CD4-positive, alpha-beta T cell treated with Interleukin-17A for 1 hour (primary cell): ENCODE measurements around the gene TNRC6C.
"Not testable (repeated sequence)": the region's sequence is repeated elsewhere in the genome, so short reads cannot be mapped to it uniquely, and the experiment has no call there.

ENCODE experiments used
- DNase-seq: peaks from one replicate; pipeline ENCODE4 v3.0.0-alpha.2; 2020

Gene TNRC6C

DNA sequence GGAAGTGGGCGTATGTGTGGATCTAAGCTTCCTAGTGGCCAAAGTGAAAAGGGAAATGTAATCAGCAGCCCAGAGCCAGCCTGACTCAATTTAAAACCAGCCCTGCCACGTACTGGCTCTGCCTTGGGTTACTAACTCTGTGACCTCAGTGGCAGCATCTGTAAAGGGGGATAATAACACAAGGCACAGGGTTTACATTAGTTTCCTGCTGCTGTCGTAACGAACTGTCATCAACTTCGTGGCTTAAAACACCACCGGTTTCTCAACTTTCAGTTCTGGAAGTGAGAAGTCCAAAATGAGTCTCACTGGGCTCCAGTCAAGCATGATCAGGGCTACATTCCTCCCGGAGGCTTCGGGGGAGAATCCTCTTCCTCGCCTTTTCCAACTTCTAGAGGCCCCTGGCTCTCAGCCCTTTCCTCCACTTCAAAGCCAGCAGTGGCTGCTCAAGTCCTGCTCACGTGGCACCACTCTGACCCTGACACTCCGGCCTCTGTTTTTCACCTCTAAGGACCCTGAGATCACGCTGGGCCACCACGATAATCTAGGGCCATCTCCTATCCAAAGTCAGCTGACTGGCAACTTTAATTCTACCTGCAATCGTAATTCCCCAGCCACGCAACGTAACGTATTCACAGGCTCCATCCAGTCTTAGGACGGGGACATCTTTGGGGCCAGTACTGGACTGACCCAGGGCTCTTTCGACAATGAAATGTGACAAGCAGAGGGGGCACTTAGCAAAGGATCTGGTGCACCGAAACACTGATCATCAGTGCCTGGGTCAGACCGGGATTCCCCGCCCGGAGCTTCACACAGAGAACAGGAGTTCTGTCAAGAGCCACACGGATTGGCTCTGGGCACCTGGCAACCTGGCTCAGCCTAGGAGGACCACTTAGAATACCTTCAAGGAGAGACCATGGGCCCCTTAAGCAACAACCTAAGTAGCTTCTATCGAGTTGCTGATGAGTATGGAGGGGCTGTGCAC lies 155.6 kb downstream of the TNRC6C start:
- DNase-seq = peak; percentile 50

DNA sequence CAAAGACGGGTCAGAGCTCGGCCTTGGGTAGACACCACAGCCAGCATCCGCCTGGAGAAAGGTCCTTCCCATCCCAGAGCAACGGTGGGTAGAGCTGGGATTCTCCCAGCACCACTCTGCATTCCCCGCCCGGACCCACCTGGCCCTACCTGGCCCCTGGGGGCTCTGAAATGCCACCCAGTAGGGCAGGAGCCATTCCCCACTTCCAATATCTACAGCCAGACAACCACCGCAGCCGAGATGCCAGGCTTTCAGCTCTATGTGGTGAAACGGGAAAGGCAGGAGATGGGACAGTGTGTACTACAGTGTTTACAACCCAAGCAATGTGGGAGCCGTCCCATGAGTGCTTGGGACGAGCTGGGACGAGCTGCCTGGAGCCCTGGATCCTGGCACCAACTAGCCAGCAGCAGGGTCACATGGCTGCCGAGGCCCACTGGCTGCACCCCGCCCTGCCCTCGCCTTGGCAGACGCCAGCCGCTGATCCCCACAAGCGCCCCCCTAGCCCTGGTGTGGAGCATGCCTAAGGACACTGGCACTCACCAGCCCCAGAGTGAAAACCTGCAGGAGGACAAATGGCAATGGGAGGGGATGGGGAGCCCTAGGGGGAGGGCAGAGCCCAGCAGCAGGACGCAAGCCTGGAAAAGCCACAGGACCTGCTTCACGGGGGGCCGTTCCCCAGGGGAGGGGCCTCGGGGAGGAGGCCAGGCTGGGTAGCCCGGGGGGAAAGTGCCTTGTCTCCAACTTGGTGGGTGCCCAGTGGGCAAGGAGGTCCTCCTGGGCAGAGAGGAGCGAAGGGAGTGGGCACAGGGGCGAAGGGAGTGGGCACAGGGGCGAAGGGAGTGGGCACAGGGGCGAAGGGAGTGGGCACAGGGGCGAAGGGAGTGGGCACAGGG lies 156.6 kb downstream of the TNRC6C start:
- no peak for DNase-seq

GRCh38 chr17:78115803-78116202 lies 157.3 kb downstream of the TNRC6C start:
- DNase-seq = not testable (repeated sequence)

- DNase-seq = no peak
These were observed 157.9 kb downstream of the TNRC6C start for GRCh38 chr17:78116411-78116810.

- no peak for DNase-seq
These were observed 158.8 kb downstream of the TNRC6C start for GRCh38 chr17:78117027-78117981.

GRCh38 chr17:78118801-78119241 lies 160.3 kb downstream of the TNRC6C start:
- no peak for DNase-seq

DNA sequence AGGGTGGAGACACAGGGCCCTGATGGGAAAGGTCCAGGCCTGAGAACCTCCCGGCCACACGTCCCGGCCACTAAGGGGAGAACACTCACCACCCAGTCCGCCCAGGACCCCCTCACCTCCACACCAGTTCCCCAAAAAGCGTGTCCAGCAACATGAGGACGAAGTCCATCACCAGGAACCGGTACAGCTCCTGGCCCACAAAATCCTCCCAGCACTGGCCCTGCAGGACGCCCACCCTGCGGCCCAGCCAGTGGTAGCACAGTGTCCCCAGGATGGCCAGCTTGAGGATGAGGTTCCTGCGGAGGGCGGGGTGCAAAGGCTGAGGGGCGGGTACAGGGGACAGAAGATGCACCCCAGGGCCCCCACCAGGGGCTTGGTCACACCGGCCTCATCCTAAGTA lies 162.0 kb downstream of the TNRC6C start:
- DNase-seq = no peak

DNA sequence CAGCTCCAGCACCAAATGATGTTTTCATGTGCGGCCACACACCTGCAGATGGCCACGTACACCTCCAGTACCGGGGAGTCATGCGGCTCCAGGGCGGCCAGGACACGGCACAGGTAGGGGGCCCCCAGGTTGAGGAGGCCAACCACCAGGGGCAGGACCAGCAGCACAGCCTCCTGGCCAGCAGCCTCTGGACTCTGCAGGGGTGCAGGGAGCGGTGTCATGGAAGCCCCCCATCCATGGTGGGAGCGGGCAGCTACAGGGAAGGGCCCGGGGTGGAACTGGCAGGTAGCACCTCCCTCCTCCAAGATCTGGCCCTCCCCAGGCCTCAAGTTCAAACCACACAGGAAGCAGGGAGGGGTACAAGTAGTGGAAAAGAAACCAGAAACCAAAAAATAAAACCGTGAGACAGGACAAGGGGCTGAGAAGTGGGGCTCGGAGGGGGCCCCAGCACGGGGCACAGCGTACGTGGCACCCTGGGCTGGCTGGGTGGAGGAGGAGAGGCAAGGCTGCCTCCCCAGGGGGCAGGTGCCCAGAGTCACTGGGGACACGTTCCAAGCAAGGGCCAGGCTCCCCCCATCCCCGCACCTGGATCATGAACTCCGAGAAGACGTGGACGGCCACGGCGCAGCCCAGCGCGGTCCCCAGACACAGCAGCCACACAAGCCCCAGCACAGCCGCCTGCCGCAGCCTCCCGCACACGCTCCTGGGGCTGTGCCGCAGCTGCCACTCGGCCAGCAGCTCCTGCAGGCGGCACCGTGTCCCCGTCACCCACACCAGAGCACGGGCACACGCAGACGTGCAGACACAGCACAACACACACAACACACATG lies 162.7 kb downstream of the TNRC6C start:
- peak; percentile 80 for DNase-seq

DNA sequence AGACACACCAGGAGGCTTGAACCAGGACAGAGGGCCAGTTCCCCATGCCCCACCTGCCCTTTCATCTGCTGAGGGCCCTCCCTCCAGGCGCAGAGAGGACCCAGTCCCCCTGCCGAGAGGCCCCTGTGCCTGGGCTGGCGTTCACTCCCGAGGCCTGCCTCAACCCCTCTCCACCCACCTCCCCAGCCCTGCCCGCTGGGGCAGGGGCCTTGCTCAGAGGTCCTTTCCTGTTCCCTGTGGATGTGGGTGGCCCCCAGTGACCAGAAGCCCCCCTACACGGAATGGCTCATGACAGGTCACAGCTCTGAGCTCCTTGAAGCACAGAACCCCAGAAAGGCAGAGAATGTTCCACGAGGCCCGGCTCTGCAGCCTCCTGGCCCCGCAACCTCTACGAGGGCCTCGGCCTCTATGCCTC lies 163.3 kb downstream of the TNRC6C start:
- DNase-seq = no peak

DNA sequence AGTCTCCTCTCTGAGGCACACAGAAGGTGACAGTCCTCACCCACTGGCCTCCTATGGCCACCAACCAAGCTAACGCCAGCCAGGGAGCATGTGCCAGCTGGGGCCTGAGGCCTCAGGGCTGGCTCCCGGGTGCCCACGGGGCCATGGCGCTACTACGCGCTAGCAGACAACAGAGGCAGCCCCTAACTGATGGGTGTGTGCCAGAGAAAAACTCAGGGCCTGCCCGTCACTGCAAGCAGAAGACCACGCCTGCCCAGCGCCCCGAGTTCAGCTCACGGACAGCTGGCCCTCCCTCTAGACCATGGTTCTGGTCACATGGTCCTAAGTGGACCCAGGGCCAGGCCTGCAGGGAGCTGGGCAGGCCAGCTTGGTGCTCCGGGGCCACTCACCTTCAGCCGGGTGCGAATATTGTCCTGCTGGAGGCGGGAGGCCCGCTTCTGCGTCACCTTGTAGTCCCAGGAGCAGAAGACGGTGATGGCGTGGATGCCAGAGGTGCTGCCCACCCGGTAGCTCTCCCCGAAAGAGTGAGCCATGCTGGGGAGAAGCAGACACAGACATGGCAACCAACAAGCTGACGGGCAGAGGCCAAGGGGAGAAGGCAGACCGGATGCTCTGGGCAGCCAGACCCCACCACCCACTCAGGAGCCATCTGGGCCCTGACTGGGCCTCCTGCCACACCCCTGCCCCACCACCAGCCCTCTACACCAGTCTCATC lies 163.9 kb downstream of the TNRC6C start:
- DNase-seq = no peak

- DNase-seq = peak; percentile 41
These were observed 164.4 kb downstream of the TNRC6C start for GRCh38 chr17:78122931-78123249.

GRCh38 chr17:78123258-78123929 lies 164.9 kb downstream of the TNRC6C start:
- no peak for DNase-seq

GRCh38 chr17:78124081-78124835 lies 165.8 kb downstream of the TNRC6C start:
- no peak for DNase-seq

DNA sequence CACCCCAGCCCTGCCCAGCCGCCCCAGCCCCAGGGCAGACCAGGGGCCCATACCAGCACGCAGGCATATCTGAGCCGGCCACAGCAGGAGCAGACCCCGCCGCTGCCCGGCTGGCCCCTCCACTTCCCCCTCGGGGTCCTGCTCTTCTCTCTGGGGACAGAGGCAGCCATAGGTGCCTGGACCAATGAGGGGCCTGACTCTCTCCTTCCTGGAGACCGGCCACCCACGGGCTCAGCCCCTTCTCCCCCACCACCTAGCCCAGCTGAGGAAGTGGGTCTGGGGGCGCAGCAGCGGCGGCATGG lies 166.3 kb downstream of the TNRC6C start:
- DNase-seq = no peak

GRCh38 chr17:78125138-78125913 lies 166.8 kb downstream of the TNRC6C start:
- peak; percentile 39 for DNase-seq

DNA sequence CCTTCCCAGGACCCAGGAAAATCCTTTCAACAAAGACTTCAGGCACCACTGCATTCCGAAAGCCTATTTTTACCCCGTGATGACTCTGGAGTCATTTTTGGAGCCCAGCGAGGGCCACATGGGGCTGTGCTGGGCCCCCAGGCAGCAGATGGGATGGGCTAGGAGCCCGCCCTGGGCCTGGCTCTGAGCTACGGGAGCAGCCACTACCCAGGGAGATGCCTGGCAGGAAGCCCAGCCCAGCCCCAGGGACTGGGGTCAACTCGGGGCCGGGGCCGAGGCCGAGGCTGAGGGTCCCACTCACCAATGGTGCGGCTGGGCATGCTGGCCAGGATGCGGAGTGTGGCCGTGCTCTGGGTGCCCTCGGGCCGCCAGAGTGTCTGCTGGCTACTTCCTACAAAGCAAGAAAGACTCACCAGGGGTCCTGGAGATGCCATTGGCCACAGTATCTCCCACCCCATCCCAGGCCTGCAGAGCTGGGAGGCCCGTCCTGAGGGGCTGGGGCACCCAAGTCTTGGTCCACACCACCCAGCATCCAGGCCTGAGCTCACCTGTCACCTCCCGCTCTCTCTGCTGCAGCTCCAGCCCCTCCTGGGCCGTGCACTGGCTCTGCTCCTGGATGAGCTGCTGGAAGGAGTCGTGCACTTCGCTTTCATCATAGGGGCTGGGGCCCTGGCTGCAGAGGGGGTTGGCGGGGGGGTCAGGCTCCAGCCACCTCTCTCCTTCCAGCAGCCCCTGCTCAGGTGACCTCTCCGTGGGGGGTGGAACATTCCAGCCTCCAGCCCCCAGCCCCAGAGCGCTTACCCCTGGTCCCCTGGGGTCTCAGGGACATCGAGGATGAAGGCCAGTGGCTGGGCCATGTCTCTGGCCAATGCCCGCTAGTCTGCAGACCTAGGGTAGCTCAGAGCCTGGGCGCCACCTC lies 167.7 kb downstream of the TNRC6C start:
- DNase-seq = no peak

DNA sequence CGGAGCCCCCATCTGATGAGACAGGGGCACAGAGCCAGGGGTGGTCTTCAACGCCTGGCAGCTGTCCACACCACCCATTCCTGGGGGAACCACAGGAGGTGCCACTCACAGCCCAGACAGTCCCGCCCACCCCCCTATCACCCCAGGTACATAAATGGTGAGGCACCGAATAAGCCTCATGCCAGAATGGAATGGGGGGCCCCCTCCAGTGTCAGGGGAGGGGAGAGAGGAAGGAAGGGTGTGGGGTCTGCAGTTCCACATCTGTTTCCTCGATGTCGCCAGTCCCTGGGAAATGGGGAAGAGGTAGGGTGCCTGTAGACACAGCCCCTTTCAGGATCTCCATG lies 168.4 kb downstream of the TNRC6C start:
- DNase-seq = no peak
